T-helper 2 cell (primary cell): ENCODE results near the gene FILIP1L.

Experiments
- DNase-seq, 5 experiments: peaks; one replicate each; pipeline versions ENCODE4 v3.0.0 to v3.0.0-alpha.2; 2012 to 2022

FILIP1L gene

GRCh38 chr3:99920481-99921376 is 193.6 kb downstream of the FILIP1L start:
- DNase-seq: peak in 1 of 5 experiments; percentile 38

- no peak for DNase-seq
Observed at GRCh38 chr3:99919694-99920093, 194.6 kb downstream of the FILIP1L start.

- DNase-seq: no peak
Observed at GRCh38 chr3:99918715-99919114, 195.6 kb downstream of the FILIP1L start.

- no peak for DNase-seq
Observed at GRCh38 chr3:99915906-99916432, 198.3 kb downstream of the FILIP1L start.

GRCh38 chr3:99911433-99911832 is 202.9 kb downstream of the FILIP1L start:
- DNase-seq: no peak

- DNase-seq: no peak
Observed at GRCh38 chr3:99910752-99911290, 203.5 kb downstream of the FILIP1L start.

- DNase-seq: no peak
Observed at GRCh38 chr3:99909714-99910495, 204.4 kb downstream of the FILIP1L start.

GRCh38 chr3:99907959-99908544 is 206.2 kb downstream of the FILIP1L start:
- DNase-seq: no peak

- DNase-seq: peak in 1 of 5 experiments; percentile 37
Observed at GRCh38 chr3:99903869-99904268, 210.4 kb downstream of the FILIP1L start.

- no peak for DNase-seq
Observed at GRCh38 chr3:99902091-99902490, 212.2 kb downstream of the FILIP1L start.

- peak in 1 of 5 experiments; percentile 29 for DNase-seq
Observed at GRCh38 chr3:99901200-99901926, 212.9 kb downstream of the FILIP1L start.

GRCh38 chr3:99900248-99900647 is 214.1 kb downstream of the FILIP1L start:
- no peak for DNase-seq

- no peak for DNase-seq
Observed at GRCh38 chr3:99899603-99900002, 214.7 kb downstream of the FILIP1L start.

GRCh38 chr3:99896482-99896881 is 217.8 kb downstream of the FILIP1L start:
- DNase-seq: no peak

GRCh38 chr3:99895703-99896441 is 218.4 kb downstream of the FILIP1L start:
- no peak for DNase-seq

- no peak for DNase-seq
Observed at GRCh38 chr3:99895131-99895696, 219.1 kb downstream of the FILIP1L start.

GRCh38 chr3:99892332-99892731 is 222.0 kb downstream of the FILIP1L start:
- peak in 1 of 5 experiments; percentile 27 for DNase-seq

GRCh38 chr3:99891610-99892285 is 222.6 kb downstream of the FILIP1L start:
- no peak for DNase-seq

GRCh38 chr3:99885851-99886250 is 228.4 kb downstream of the FILIP1L start:
- DNase-seq: no peak

- peak in 1 of 5 experiments; percentile 63 for DNase-seq
Observed at GRCh38 chr3:99885085-99885484, 229.2 kb downstream of the FILIP1L start.
